Body of pancreas (tissue), 4 donors: ENCODE measurements around the gene SRSF6.

Experiments
- POLR2A ChIP-seq, 3 donors: fragments of 450-650 bp; IDR thresholded peaks; one replicate each; pipeline ENCODE4 v1.6.1; 2016; ENCODE audit warnings: antibody characterized with exemption in 3 of 3, mild to moderate bottlenecking in 2 of 3
- TF ChIP-seq, protein P1 (sequence below), 7 experiments: fragments of 450-650 bp in 4 of 7; fragments of 200-600 bp in 3 of 7; sonication (generic) in 3 of 7; IDR thresholded peaks; one replicate each; pipeline ENCODE4 v1.5.1; 2016 to 2019; ENCODE audit warnings: antibody characterized with exemption in 7 of 7

DNA sequence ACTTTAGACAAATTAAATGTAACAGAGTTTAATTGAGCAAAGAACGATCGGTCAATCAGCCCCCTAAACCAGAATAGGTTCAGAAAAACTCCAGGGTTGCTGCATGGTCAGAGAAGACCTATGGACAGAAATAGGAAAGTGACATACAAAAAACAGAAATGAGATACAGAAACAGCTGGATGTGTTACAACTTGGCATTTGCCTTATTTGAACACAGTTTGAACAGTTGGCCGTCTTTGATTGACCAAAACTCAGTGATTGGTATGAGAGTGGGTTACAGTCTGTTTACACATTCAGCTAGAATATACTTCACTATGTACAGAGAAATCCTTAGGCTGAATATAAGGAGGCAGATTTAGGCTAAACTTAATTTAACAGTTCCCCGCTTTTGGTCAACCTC, 19.9 kb downstream of the SRSF6 start:
- TF ChIP-seq POLR2A (IDR thresholded peaks at IDR 0.05) = no peak
- TF ChIP-seq, protein P1, sequence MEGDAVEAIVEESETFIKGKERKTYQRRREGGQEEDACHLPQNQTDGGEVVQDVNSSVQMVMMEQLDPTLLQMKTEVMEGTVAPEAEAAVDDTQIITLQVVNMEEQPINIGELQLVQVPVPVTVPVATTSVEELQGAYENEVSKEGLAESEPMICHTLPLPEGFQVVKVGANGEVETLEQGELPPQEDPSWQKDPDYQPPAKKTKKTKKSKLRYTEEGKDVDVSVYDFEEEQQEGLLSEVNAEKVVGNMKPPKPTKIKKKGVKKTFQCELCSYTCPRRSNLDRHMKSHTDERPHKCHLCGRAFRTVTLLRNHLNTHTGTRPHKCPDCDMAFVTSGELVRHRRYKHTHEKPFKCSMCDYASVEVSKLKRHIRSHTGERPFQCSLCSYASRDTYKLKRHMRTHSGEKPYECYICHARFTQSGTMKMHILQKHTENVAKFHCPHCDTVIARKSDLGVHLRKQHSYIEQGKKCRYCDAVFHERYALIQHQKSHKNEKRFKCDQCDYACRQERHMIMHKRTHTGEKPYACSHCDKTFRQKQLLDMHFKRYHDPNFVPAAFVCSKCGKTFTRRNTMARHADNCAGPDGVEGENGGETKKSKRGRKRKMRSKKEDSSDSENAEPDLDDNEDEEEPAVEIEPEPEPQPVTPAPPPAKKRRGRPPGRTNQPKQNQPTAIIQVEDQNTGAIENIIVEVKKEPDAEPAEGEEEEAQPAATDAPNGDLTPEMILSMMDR (IDR thresholded peaks at IDR 0.05) = no peak
